WI38 (cell line): ENCODE data around the gene NANP.
"Not testable (repeated sequence)": the region's sequence is repeated elsewhere in the genome, so short reads cannot be mapped to it uniquely, and the experiment has no call there.

ENCODE experiments used
- H3K4me3 ChIP-seq: 2 replicates; pipeline ENCODE4 v1.5.1; 2011; ENCODE audit warnings: low read depth, mild to moderate bottlenecking, control low read depth, low read length
- TF ChIP-seq, protein P1 (sequence below): IDR thresholded peaks from 2 replicates; pipeline ENCODE4 v1.5.1; 2012; ENCODE audit warnings: low read depth, mild to moderate bottlenecking, control low read depth, low read length

NANP gene

GRCh38 chr20:25623736-25624499 lies at the start of gene NANP:
NANP (minus strand) TSS chr20:25624014; CDS start chr20:25623948, 66 bp downstream.
- H3K4me3 ChIP-seq: peak within 1 kb of the TSS; percentile 92
- TF ChIP-seq, protein P1, sequence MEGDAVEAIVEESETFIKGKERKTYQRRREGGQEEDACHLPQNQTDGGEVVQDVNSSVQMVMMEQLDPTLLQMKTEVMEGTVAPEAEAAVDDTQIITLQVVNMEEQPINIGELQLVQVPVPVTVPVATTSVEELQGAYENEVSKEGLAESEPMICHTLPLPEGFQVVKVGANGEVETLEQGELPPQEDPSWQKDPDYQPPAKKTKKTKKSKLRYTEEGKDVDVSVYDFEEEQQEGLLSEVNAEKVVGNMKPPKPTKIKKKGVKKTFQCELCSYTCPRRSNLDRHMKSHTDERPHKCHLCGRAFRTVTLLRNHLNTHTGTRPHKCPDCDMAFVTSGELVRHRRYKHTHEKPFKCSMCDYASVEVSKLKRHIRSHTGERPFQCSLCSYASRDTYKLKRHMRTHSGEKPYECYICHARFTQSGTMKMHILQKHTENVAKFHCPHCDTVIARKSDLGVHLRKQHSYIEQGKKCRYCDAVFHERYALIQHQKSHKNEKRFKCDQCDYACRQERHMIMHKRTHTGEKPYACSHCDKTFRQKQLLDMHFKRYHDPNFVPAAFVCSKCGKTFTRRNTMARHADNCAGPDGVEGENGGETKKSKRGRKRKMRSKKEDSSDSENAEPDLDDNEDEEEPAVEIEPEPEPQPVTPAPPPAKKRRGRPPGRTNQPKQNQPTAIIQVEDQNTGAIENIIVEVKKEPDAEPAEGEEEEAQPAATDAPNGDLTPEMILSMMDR: no peak

DNA sequence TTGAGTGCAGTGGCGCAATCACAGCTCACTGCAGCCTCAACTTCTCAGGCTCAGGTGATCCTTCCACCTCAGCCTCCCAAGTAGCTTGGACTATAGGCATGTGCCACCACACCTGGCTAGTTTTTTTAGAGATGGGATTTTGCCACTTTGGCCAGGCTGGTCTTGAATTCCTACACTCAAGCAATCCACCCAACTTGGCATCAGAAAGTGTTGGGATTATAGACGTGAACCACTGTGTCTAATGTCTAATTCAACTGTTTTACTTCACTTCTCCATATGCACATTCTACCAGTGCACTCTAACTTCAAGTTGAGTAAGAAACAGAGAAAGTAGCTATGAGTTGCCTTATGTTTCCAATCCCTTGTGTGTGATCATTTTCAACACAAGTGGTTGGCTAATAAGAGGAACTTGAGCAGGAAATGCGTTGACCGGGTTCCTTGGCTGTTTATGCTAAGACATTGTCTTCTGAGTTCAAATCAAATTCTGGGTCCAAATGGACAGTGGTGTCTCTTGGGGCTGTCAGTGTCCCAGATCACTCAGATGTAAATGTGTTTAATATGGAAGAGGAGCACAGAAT lies 48.9 kb upstream of the NANP start:
- H3K4me3 ChIP-seq: no peak overlapping the region
- TF ChIP-seq, protein P1: no peak

DNA sequence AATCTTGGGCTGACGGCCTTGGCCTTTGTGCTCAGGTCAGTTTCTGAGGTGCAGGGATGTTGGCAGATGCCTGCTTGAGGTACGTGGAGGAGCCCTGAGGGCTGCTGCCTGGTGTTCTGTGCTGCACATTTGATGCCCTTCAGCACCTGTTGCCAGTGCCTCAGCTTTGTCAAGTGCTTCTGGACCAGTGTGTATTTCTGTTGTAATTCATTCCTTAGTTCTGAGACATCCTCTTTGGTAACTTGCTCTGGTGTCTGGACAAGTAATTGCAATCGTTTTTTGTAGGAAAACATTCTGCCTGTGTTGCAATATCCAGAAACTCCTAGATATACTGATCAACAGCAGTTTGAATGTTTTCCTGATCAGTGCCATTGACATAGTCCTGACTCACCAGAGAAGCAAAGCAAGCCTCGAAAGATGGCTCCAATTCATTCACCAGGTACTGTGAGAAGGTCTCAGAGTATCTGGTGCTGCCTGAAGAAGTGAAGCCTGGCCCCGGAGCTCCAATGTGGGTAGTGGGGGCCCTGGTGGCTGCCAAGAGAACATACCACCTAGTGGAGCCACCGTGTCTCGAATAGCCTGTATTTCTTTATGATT lies 46.1 kb upstream of the NANP start:
- TF ChIP-seq, protein P1: no peak
- no peak overlapping the region for H3K4me3 ChIP-seq

- TF ChIP-seq, protein P1: no peak
These were observed 44.6 kb upstream of the NANP start for GRCh38 chr20:25668446-25668845.

GRCh38 chr20:25659999-25660398 lies 36.2 kb upstream of the NANP start:
- TF ChIP-seq, protein P1: no peak
- no peak overlapping the region for H3K4me3 ChIP-seq

More at GRCh38 chr20:25668446-25668845, 44.6 kb upstream of the NANP start:
- no peak overlapping the region for H3K4me3 ChIP-seq

DNA sequence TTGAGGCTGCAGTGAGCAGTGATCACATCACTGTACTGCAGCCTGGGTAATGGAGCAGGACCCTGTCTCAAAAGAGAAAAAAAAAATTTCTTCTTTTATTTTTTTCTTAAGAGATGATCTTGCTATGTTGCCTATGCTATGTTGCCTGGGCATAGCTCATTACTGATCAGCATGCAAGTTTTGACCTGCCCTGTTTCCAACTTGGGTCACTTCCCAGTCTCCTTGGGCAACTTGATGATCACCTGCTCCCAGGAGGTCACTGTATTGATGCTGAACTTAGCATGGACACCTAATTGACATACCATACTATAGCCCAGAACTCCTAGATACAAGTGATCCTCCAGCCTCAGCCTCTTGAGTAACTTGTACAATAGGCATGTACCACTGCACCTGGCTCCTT lies 30.7 kb upstream of the NANP start:
- TF ChIP-seq, protein P1: no peak
- no peak overlapping the region for H3K4me3 ChIP-seq

- not testable (repeated sequence) for H3K4me3 ChIP-seq
These were observed 29.1 kb upstream of the NANP start for GRCh38 chr20:25652866-25653265.
